Activated CD4-positive, alpha-beta memory T cell treated with anti-CD3 and anti-CD28 coated beads, Interleukin-2, amount 10 ng/mL, durations not matched to agents 7 days and 5 days (primary cell): ENCODE results near the gene PPFIA3. TPM values are rescaled to one million over a fixed set of nuclear protein-coding genes. Genes with fewer than 3 reads are reported as not detected.

Experiments used
- CTCF ChIA-PET: fragments of 350-600 bp; sonication (Branson Sonifier 250); formaldehyde crosslinking; loops from one replicate; lab custom pipeline; 2021; ENCODE audit warnings: antibody characterized with exemption, inconsistent platforms; lab: Charles Lee
- POLR2A ChIA-PET: fragments of 350-600 bp; sonication (Branson Sonifier 250); formaldehyde crosslinking; loops from one replicate; lab custom pipeline; 2021; ENCODE audit warnings: antibody characterized with exemption; lab: Charles Lee
- DNase-seq: peaks from one replicate; pipeline ENCODE4 v3.0.0-alpha.2; 2020
- H3K27ac Mint-ChIP-seq: one replicate; pipeline ENCODE4 v1.8.0; 2021; ENCODE audit warnings: mild to moderate bottlenecking, mixed read lengths
- H3K27me3 Mint-ChIP-seq: one replicate; pipeline ENCODE4 v1.8.0; 2021; ENCODE audit warnings: mixed read lengths
- H3K36me3 Mint-ChIP-seq: one replicate; pipeline ENCODE4 v1.8.0; 2021; ENCODE audit warnings: low read depth, mixed read lengths
- H3K4me1 Mint-ChIP-seq: one replicate; pipeline ENCODE4 v1.8.0; 2021; ENCODE audit warnings: mixed read lengths
- H3K4me3 Mint-ChIP-seq: one replicate; pipeline ENCODE4 v1.8.0; 2021; ENCODE audit warnings: mild to moderate bottlenecking, mixed read lengths
- H3K9me3 Mint-ChIP-seq: one replicate; pipeline ENCODE4 v1.8.0; 2021; ENCODE audit warnings: mixed read lengths
- total RNA-seq, 2 experiments: library from RNA; stranded (reverse); gene quantifications; one replicate each; pipeline ENCODE4 v1.2.3, GENCODE V29; 2021

PPFIA3 gene
- total RNA-seq, 2 experiments from 2014 or later, result 2.6 TPM

- Mint-ChIP-seq H3K4me3 (peak overlapping the region; percentile 96), H3K4me1 (peaks cover 45% of the 10 kb centered on the region), H3K36me3 (peaks cover 40% of the 10 kb centered on the region), H3K27ac (peak overlapping the region; percentile 71), H3K27me3 (no peaks in the 10 kb centered on the region), H3K9me3 (no peaks in the 10 kb centered on the region)
- DNase-seq, result no peak
- POLR2A ChIA-PET, result interaction anchor here (1.3 to 1.5 kb wide), 2 partner anchors 11 to 27 kb away, joined by 4 read pairs; no protein-coding TSS in a partner anchor
- CTCF ChIA-PET, result interaction anchor here (0.5 to 3.9 kb wide), 3 partner anchors 12 to 41 kb away, joined by 3 to 35 read pairs (median 5); no protein-coding TSS in a partner anchor
Observed at GRCh38 chr19:49086296-49086695, 33.0 kb upstream of the PPFIA3 start.

- ChIA-PET POLR2A (interaction anchor here (0.6 kb wide), 1 partner anchor 15 kb away, joined by 3 read pairs; no protein-coding TSS in a partner anchor), CTCF (interaction anchor here (0.7 kb wide), 1 partner anchor 99 kb away, joined by 3 read pairs; the partner anchor contains the start of gene GYS1)
- DNase-seq, result no peak
- H3K4me1 Mint-ChIP-seq, result peaks cover 38% of the 10 kb centered on the region
- peak overlapping the region; percentile 55 for H3K27ac Mint-ChIP-seq
- H3K9me3 Mint-ChIP-seq, result no peaks in the 10 kb centered on the region
- H3K27me3 Mint-ChIP-seq, result no peaks in the 10 kb centered on the region
- peaks cover 63% of the 10 kb centered on the region for H3K36me3 Mint-ChIP-seq
- H3K4me3 Mint-ChIP-seq, result no peak overlapping the region
Observed at GRCh38 chr19:49091391-49092038, 27.8 kb upstream of the PPFIA3 start.

- POLR2A ChIA-PET, result no interaction called here
- H3K27me3 Mint-ChIP-seq, result no peaks in the 10 kb centered on the region
- peaks cover 64% of the 10 kb centered on the region for H3K36me3 Mint-ChIP-seq
- DNase-seq, result no peak
- no peak overlapping the region for H3K4me3 Mint-ChIP-seq
- CTCF ChIA-PET, result no interaction called here
- H3K27ac Mint-ChIP-seq, result no peak overlapping the region
- H3K4me1 Mint-ChIP-seq, result peaks cover 36% of the 10 kb centered on the region
- H3K9me3 Mint-ChIP-seq, result no peaks in the 10 kb centered on the region
Observed at GRCh38 chr19:49092686-49093085, 26.7 kb upstream of the PPFIA3 start.

GRCh38 chr19:49094505-49095482, 24.6 kb upstream of the PPFIA3 start:
- DNase-seq, result no peak
- H3K4me3 Mint-ChIP-seq, result no peak overlapping the region
- ChIA-PET CTCF (interaction anchor here (0.7 to 1.4 kb wide), 3 partner anchors 12 to 101 kb away, joined by 4 to 5 read pairs (median 4); partner anchors contain the start of genes GYS1 and RUVBL2), POLR2A (no interaction called here)
- H3K4me1 Mint-ChIP-seq, result peaks cover 29% of the 10 kb centered on the region
- no peak overlapping the region for H3K27ac Mint-ChIP-seq
- H3K36me3 Mint-ChIP-seq, result peaks cover 72% of the 10 kb centered on the region
- H3K27me3 Mint-ChIP-seq, result no peaks in the 10 kb centered on the region
- no peaks in the 10 kb centered on the region for H3K9me3 Mint-ChIP-seq

GRCh38 chr19:49097453-49098288, 21.7 kb upstream of the PPFIA3 start:
- no peaks in the 10 kb centered on the region for H3K27me3 Mint-ChIP-seq
- H3K4me1 Mint-ChIP-seq, result peaks cover 14% of the 10 kb centered on the region
- H3K36me3 Mint-ChIP-seq, result peaks cover 66% of the 10 kb centered on the region
- ChIA-PET POLR2A (interaction anchor here (0.6 to 1.6 kb wide), 7 partner anchors 11 to 157 kb away, joined by 3 to 8 read pairs (median 4); partner anchors contain the start of genes GYS1, LIN7B and RUVBL2), CTCF (interaction anchor here (0.6 to 3.5 kb wide), 33 partner anchors 9 to 750 kb away, joined by 3 to 35 read pairs (median 6); partner anchors contain the start of genes FLT3LG, GYS1, LIN7B and RUVBL2)
- peak overlapping the region; percentile 63 for H3K27ac Mint-ChIP-seq
- H3K4me3 Mint-ChIP-seq, result no peak overlapping the region
- DNase-seq, result peak; percentile 79
- no peaks in the 10 kb centered on the region for H3K9me3 Mint-ChIP-seq

- Mint-ChIP-seq H3K27me3 (no peaks in the 10 kb centered on the region), H3K4me1 (peaks cover 14% of the 10 kb centered on the region), H3K4me3 (no peak overlapping the region), H3K27ac (peak overlapping the region; percentile 31), H3K9me3 (no peaks in the 10 kb centered on the region), H3K36me3 (peaks cover 66% of the 10 kb centered on the region)
- POLR2A ChIA-PET, result interaction anchor here (1.6 kb wide), 1 partner anchor 15 kb away, joined by 8 read pairs; the partner anchor contains the start of gene LIN7B
- CTCF ChIA-PET, result interaction anchor here (0.6 to 3.5 kb wide), 12 partner anchors 10 to 220 kb away, joined by 3 to 31 read pairs (median 8); partner anchors contain the start of genes GYS1, LIN7B and RUVBL2
- DNase-seq, result no peak
Observed at GRCh38 chr19:49098795-49099194, 20.5 kb upstream of the PPFIA3 start.

GRCh38 chr19:49101160-49101559, 18.2 kb upstream of the PPFIA3 start:
- Mint-ChIP-seq H3K4me1 (peaks cover 14% of the 10 kb centered on the region), H3K4me3 (no peak overlapping the region), H3K27me3 (no peaks in the 10 kb centered on the region), H3K36me3 (peaks cover 70% of the 10 kb centered on the region), H3K9me3 (no peaks in the 10 kb centered on the region), H3K27ac (no peak overlapping the region)
- DNase-seq, result no peak
- ChIA-PET POLR2A (no interaction called here), CTCF (interaction anchor here (0.6 kb wide), 1 partner anchor 374 kb away, joined by 3 read pairs; no protein-coding TSS in a partner anchor)

- DNase-seq, result no peak
- peaks cover 73% of the 10 kb centered on the region for H3K36me3 Mint-ChIP-seq
- no peaks in the 10 kb centered on the region for H3K27me3 Mint-ChIP-seq
- H3K4me3 Mint-ChIP-seq, result no peak overlapping the region
- ChIA-PET CTCF (no interaction called here), POLR2A (no interaction called here)
- no peak overlapping the region for H3K27ac Mint-ChIP-seq
- H3K4me1 Mint-ChIP-seq, result peaks cover 13% of the 10 kb centered on the region
- no peaks in the 10 kb centered on the region for H3K9me3 Mint-ChIP-seq
Observed at GRCh38 chr19:49102303-49102702, 17.0 kb upstream of the PPFIA3 start.

- H3K27ac Mint-ChIP-seq, result no peak overlapping the region
- CTCF ChIA-PET, result interaction anchor here (0.6 kb wide), 1 partner anchor 161 kb away, joined by 3 read pairs; no protein-coding TSS in a partner anchor
- H3K36me3 Mint-ChIP-seq, result peaks cover 68% of the 10 kb centered on the region
- POLR2A ChIA-PET, result no interaction called here
- H3K27me3 Mint-ChIP-seq, result no peaks in the 10 kb centered on the region
- no peaks in the 10 kb centered on the region for H3K9me3 Mint-ChIP-seq
- DNase-seq, result no peak
- peaks cover 7% of the 10 kb centered on the region for H3K4me1 Mint-ChIP-seq
- no peak overlapping the region for H3K4me3 Mint-ChIP-seq
Observed at GRCh38 chr19:49103331-49104085, 15.8 kb upstream of the PPFIA3 start.

GRCh38 chr19:49104229-49104864, 15.0 kb upstream of the PPFIA3 start:
- ChIA-PET POLR2A (no interaction called here), CTCF (interaction anchor here (0.6 to 2.9 kb wide), 2 partner anchors 10 to 160 kb away, joined by 3 to 18 read pairs; partner anchors contain the start of gene LIN7B)
- DNase-seq, result no peak
- H3K9me3 Mint-ChIP-seq, result no peaks in the 10 kb centered on the region
- H3K27me3 Mint-ChIP-seq, result no peaks in the 10 kb centered on the region
- peaks cover 68% of the 10 kb centered on the region for H3K36me3 Mint-ChIP-seq
- H3K4me3 Mint-ChIP-seq, result no peak overlapping the region
- H3K27ac Mint-ChIP-seq, result no peak overlapping the region
- H3K4me1 Mint-ChIP-seq, result peaks cover 5% of the 10 kb centered on the region

- ChIA-PET POLR2A (interaction anchor here (1.2 kb wide), 2 partner anchors 27 to 29 kb away, joined by 3 to 4 read pairs; no protein-coding TSS in a partner anchor), CTCF (interaction anchor here (1.0 to 2.9 kb wide), 11 partner anchors 8 to 318 kb away, joined by 3 to 18 read pairs (median 4); partner anchors contain the start of genes GYS1, LIN7B and RUVBL2)
- DNase-seq, result peak; percentile 69
- peak overlapping the region; percentile 37 for H3K27ac Mint-ChIP-seq
- no peaks in the 10 kb centered on the region for H3K9me3 Mint-ChIP-seq
- H3K36me3 Mint-ChIP-seq, result peaks cover 57% of the 10 kb centered on the region
- no peak overlapping the region for H3K4me3 Mint-ChIP-seq
- peaks cover 5% of the 10 kb centered on the region for H3K4me1 Mint-ChIP-seq
- no peaks in the 10 kb centered on the region for H3K27me3 Mint-ChIP-seq
Observed at GRCh38 chr19:49106648-49107135, 12.7 kb upstream of the PPFIA3 start.
